Body of pancreas (tissue), 4 donors: ENCODE measurements around the gene FAM135A.
"Not testable (repeated sequence)": the region's sequence is repeated elsewhere in the genome, so short reads cannot be mapped to it uniquely, and the experiment has no call there.

Source experiments
- CTCF ChIP-seq, 7 experiments: fragments of 450-650 bp in 4 of 7; fragments of 200-600 bp in 3 of 7; sonication (generic) in 3 of 7; IDR thresholded peaks; one replicate each; pipeline ENCODE4 v1.5.1; 2016 to 2019; ENCODE audit warnings: antibody characterized with exemption in 7 of 7
- POLR2A ChIP-seq, 3 donors: fragments of 450-650 bp; IDR thresholded peaks; one replicate each; pipeline ENCODE4 v1.6.1; 2016; ENCODE audit warnings: antibody characterized with exemption in 3 of 3, mild to moderate bottlenecking in 2 of 3

- not testable (repeated sequence) for TF ChIP-seq CTCF, POLR2A (IDR thresholded peaks at IDR 0.05)
Observed at GRCh38 chr6:70459699-70460098, 46.4 kb downstream of the FAM135A start.
